Measurements from ENCODE around the gene RPL3.

The RPL3 gene

DNA sequence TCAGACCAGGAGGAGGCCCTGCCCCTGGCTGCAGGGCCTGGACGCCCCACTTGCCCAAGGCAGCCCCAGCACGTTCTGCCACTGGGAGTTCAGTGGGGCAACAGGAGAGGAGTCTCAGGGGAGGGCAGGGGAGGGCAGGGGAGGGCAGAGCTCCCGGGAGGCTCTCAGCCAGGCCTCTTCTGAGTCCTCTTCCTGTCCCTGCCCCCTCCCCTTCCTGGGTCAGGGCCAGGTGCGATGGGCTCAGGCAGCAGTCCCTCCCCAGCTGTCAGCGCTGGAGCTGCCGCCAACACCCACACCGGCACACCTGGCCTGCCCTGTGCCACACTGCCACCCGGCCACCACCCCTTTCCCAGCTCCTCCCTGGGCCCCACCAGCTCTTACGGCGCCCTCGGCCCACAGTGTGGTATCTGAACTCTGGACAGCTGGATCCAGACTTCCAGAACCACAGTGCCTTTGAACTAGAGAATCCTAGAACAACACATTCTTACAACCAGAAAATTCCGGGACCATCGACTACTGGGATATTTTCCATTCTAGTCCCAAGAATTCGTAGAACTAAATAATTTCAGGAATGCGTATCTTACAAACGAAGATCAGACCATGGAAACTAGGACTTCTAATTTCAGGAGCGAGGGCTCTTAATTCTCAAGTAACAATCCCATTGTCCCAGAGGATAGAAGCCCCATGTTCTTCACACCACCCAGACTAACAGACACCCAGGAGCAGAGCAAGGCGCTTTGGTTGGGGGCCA, 21.8 kb downstream of the RPL3 start:
- no peak for DNase-seq

DNA sequence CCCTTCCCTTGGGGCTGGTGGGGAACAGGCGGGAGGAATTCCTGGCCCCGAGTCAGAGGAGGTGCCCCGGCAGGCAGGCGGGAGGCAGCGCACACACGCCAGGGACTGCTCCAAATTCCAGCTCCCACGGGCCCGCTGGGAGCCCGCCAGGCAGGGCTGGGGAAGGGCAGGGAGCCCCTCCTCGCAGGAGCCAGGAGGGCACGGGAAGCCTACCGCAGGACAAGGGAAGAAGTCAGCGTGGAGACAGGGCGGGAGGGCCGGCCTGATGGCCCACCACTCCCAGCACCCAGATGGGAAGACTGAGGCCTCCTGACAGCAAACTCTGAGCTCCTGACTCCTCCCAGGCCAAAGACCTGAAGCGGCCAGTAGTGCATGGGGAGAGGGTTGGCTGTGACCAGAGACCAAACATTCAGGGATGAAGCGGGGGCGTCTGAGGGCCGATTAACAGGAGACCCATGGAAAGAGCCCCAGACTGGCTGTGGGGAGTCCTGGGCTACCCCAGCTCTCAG, 22.4 kb downstream of the RPL3 start:
- no peak for DNase-seq

DNA sequence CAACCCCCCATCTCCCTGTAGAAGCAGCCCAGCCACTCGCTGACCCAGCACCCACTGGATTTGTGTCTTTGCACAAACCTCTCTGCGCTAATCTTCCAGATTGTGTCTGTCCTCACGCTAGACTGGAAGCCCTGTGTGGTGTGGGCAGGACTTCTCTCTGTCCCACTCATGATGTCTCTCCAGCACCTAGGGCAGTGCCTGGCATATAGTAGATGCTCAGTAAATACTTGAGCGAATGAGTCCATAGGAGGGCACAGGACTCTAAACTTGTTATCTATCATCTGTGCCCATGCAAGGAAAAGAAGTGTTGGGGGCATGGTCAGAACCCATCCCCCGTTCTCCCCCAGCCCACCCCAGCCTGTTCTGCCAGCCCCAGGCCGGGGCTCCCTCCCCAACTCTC, 22.9 kb downstream of the RPL3 start:
- DNase-seq = no peak

DNA sequence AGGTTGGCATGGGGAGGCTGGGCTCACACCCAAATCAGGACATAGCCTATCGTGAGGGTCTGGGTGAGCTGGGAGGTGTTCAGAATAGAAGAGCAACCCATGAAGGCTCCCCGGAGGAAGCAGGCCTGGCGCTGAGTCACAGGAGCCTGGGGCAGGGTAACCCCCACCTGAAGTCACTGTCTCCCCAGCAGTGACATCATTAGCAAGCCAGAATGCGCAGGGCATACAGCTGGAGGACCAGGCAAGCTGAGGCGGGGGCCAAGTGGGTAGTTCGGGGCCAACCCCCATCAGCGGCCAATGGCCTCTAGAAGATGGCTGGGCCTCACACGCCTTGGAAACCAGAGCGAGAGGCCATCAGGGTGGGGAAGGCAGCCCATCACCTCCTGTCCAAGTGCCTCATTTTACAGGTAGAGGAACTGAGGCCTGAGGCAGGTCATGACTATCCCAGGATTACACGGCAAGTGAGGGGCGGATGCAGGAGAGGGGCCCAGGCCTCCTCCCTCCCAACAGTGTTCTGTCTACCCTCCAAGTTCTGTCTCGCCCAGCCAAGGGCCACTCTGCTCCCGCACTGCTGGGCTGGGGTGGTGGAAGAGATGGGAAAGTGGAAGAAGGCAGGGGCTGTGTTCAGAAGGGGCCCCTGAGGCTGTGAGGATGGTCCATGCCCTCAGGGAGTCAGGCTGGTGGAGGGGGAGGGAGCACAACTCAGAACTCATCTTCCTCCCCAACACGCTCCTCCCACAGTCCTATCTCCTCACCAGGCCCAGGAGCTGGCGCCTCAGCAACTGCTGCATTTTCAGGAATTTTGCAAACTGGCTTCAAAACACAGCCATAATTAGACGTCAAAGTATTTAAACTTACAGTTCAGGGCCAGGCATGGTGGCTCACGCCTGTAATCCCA, 24.6 kb downstream of the RPL3 start:
- no peak for DNase-seq

DNA sequence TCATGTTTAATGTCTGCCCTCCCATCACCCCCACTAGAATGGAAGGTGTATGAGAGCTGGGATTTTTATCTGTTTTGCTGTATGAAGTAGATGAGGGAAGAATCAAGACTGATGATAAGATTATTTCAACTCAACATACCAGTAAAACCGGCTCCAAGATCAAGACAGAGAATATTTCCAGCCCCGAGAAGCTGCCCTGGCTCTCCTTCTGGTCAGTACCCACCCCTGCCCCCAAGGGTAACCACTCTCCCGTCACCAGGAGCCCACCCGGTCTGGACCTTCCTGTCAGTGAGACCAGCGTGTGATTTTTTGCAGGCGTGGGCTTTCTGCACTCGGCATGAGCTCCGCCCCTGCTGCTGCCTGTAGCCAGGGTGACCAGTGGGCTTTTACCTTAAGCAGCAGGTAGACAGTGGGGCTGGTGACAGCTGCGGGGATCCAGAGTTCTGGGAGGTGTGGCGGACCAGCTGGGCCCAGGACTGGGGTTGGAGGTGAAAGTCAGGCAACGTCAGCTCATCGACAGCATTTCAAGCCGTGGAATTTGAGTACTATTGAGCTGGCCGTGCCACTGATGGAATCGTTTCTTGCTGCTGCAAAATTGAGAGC, 25.6 kb downstream of the RPL3 start:
- DNase-seq = no peak

DNA sequence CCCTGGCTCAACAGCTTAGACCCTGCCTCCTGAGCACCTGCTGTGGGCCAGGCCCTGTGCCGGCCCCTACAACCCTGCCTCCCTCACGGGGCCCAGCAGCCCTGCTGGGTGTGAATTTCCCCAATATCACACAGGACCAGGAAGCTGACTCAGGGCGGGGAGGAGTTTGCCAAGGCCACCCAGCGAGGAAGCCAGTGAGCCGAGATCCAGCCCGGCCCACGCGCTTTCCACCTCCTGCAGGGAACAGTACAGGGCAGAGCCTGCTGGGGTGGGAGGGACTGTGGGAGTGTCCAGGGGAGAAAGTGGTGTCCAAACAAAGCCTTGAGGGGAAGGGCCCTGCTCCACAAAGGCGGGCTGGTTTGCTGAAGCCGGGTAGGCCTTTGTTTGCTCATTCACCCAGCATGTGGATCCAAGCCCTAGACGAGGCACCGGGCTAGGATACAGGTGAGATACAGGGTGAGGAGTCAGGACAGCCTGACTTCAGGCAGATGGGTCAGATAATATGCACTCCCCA, 26.8 kb downstream of the RPL3 start:
- no peak for DNase-seq

DNA sequence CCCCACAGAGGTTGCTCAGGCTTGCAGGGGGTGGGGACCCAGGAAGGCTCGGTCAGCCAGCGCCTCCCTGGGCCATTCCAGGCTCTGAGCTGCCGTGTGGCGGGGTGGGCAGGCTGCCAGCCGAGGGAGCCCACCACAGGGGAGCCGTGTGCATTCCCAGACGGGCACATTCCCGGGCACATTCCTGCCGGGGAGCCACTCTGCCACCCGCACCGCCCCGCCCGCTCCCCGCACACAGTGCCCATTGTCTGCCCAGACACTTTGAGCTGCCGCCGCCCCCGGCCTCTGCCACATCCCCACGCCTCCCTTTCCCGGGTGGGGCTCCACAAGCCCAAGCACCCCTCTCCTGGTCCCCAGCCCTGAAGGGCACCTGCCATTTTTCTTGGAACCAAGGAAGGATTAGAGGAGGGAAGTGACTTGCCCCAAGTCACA, 27.4 kb downstream of the RPL3 start:
- no peak for DNase-seq

DNA sequence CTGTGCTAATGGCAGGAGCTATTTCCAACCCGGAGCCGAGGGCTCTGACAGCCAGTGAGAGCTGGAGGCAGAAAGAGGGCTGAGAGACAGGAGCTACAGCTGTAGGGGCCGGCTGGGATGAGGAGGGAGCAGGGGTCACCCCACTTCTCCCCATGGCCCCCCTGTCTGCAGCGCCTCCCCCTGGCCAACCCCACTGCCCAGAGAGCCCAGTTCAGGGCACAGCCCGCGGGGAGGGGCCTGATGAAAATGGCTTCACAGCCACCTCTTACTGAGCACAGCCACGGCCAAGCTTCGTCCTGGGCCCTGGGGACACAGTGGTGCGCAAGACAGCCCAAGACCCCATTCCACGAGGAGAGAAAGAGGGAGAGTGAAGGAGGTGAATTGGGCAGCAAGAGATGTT, 27.9 kb downstream of the RPL3 start:
- DNase-seq = no peak

DNA sequence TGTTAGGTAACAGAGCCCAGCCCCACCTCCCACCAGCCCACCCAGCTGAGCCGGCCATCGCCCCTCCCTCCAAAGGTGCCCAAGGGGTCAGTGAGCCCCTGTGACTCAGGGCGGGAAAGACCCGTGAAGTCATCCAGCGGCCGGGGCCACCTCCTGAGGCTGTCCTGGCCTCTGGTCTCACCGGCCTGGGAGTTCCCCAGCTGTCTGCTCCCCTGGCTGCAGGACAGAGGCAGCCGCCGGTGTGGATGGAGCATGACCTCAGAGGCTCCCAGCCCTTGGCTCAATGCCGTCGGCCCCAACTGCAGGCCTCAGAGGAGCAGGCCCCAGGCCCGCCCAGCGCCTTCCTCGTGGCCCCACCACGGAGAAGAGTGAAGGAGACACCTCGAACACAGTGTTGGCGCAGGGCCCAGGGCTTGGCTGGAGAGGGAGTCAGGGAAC, 28.7 kb downstream of the RPL3 start:
- DNase-seq = no peak

DNA sequence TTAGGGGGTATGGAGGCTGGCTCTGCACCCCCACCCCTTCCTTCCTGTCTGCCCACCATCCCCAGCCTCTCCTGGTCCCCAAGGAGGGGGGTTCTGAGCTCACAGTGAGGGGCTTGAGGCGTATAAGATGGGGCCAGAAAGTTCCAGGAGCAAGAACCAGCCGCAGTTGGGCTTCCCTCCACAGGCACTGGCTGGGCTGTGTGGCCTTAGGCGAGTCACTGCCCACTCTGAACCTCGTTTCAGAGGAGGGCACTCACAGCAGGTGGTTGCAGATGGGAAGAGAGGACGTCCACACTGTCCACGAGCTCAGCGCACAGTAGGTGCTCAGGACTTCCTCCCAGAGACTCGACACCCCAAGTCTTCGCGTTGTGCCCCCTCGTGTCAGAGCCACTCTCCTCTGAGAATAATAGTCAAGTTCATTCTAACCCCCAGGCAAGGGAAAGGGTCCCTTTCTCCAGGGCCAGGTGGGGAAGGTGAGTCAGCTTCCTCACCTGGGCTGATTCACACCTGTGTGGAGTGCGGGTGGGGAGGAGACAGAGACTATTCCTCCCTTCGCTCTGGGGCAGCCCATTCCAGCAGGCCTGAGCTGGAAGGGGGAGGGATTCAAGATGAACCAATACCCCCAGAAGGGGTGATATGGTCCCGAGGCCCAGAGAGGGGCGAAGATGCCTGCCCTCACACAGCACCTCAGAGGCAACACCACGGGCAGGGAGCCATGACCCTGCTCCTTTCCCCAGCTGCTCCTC, 29.3 kb downstream of the RPL3 start:
- no peak for DNase-seq

DNA sequence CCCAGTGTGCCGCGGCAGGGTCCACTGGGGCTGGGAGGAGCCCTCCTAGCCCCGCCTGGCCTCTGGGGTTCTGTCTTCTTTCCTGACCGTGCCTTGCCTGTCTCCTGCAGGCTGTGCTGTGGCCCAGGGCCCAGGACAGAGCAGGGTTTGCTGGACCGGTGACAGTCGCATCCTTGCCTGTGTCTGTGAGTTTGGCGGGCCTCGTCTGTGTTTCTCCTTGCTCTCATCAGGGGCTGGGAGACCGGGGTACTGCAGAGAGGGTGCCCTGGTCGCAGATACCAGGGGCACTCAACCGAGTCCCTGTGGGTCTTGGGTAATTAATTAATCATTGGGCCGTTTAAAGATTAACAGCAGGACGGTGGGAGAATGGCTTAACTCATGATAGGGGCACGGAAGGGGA, 29.9 kb downstream of the RPL3 start:
- DNase-seq = no peak

DNA sequence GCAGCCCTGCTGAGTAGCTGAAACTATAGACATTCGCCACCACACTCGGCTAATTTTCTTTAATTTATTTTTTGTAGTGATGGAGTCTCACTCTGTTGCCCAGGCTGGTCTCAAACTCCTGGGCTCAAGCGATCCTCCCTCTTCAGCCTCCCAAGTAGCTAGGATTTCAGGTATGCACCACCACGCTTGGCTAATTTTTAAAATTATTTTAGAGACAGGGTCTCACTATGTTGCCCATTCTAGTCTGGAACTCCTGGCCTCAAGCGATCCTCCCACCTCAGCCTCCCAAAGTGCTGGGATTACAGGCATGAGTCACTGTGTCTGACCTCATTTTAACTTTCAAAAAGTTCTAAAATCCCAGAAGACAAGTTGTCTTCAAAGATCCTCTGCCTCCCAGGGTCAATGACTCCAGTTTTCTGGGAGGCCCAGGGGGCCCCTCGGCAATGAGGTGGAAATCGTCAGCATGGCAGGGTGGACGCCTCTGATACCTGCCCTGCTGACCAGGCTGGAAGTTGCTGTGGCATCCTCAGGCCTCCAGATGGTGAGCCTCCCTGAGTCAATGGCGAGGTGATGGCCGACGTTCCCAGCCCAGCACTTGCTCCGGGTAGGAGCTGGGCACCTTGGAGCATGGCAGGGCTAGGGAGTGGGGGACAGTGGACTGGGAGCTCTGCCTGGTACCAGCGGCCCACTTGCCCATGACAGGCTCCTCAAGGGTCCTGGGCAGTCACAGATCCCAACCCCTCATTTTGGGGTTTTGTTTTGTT, 31.1 kb downstream of the RPL3 start:
- DNase-seq = no peak

DNA sequence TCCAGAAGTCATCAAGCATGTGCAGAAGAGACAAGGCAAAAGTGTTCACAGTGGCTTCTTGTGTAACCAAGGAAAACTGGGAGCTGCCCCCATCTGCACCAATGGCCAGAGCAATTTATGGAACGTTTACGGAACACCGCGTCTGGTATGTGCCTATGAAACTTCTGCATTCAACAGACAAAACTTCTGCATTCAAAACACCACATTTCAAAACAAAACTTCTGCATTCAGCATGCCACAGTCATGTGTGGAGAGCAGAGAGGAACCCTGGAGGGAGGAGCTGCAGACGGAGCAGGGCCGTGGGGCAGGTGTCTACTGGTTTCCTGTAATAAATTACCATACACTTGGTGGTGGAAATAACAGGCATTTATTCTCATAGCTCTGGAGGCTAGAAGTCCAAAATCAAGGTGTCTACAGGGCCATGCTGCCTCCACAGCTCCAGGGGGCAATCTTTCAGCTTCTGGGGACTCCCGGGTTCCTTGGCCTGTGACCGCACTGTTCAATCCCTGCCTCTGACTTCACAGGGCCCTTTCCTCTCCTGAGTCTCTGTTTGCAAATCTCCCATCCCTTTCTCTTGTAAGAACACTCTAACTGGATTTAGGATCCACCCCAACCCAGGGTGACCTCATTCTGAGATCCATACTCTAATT, 32.2 kb downstream of the RPL3 start:
- DNase-seq = no peak

DNA sequence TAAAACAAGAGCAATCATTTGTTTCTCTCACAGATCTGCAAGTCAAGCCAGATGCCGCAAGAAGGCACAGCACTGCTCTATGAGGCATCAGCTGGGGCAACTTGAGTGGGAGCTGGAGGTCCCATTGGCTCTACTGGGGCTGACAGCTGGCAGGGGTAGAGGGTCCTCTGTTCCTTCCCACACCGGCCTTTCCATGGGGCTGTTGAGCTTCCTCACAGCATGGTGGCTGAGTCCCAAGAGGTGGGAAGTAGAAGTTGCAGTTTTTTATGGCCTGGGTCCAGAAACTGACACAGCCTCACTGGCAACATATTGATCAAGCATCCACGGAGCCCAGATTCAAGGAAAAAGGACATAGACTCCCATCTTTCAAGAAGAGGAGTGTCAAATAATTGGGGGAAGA, 34.4 kb downstream of the RPL3 start:
- no peak for DNase-seq

DNA sequence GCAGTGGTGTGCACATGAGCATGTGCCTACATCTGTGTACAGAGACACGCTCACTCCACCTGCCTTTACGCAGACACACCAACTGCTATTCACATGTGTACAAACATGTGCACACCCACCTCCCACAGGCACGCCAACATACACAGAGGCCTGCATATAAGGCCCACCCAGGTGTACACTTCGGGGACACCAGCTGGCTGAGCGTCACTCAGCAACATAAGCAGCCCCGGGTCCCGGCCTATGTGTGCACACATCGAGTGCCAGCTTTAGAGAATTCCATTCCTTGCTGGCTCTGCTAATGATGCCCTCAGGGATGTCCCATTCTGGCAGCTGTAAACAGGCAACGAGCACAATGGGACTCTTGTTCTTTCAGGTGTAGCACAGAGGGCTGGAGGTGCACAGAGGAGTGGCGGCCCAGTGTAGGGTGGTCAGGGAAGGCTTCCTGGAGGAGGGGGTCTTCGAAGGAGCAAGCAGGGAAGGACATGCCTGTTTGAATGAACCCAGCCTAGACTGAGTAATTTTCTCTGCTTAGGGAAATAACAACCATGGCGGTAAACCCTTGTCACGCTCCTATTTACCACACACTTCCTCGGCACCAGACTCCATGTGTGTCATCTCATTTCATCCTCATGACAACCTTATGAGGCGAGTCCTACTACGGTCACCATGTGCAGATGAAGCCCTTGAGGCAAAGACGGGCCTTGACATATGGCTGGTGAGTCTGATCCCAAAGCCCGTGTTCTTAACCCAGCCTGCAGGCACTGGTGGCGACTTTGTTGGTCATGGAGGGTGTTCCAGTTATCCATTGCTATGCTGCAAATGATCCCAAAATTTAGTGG, 35.1 kb downstream of the RPL3 start:
- DNase-seq = no peak

DNA sequence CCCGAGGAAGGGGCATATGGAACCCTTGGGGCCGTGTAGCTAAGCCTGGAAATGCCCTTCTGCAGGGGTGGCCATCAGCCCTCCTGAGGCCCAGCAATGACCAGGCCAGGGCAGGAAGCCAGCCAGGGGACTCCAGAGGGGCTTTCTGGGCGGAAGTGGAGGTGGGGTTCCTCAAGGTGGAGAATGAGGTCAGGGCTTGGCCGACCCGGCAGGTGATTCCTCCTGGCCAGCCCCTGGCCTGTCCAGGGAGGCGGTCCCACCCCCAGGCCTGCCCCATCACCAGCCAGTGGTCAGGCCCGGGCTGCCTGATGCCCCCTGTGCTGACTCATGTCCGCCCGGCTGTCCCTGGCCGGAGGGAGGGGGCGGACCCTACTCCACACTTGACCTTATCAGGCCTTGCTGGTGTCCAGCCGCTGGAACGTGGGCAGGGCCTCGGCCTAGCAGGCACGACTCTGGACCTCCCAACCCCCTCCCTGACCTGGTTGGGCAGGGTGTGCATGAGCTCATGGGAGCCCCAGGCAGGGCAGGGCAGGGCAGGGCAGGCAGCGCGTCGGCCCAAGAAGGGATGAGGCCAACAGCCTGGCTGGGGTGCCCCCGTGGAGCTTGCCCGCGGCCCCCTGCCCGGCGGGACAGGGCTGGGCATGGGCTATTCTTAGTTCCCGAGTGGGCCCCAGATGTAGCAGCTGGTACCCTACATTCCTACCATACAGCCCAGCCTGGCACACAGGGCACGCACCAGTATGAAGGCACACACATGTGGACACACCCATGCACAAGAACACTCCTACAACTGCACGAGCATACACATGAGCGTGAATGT, 35.9 kb downstream of the RPL3 start:
- DNase-seq = no peak

DNA sequence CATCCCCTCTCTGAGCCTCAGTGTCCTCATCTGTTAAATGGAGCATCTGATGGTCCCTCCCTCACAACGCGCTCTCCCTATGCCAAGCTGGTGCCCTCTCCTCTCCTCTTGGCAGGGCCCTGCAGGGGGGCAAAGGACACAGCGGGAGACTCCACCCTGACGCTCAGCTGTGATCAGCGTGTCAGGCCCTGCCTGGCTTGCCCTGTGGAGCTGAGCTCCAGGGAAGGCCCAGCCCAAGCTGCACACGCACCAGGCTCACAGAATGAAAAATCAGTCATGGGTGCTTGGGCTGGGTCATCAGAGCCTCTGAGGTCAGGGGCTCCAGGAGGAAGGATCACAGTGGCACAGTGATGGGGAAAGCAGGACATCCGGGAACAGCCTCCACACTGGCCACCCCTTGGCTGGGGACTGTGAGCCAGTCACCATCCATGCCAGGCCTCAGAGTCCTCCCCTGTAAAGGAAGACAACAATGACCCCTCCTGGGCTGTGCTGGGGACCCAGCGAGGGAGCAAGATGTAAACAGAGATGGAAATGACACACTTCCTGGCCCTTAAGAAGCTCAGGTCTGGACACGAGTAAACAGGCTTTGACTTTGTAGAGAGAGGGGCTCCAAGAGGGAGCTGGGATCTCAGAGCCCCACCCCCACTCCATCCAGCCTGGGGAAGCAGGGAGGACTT, 36.6 kb downstream of the RPL3 start:
- DNase-seq = no peak

DNA sequence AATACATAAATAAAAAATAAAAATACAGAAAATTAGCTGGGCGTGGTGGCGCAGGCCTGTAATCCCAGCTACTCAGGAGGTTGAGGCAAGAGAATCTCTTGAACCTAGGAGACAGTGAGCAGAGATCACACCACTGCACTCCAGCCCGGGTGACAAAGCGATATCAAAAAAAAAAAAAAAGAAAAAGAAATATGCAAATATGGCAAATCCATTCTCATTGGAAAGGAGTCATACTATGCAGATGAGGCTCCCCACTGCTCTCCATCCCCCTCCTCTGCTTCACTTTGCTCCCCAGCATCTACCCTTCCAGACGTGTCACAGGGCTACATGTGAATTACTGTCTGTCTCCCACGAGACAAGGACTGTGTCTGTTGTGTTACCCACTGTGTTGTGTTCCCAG, 38.3 kb downstream of the RPL3 start:
- DNase-seq = no peak

DNA sequence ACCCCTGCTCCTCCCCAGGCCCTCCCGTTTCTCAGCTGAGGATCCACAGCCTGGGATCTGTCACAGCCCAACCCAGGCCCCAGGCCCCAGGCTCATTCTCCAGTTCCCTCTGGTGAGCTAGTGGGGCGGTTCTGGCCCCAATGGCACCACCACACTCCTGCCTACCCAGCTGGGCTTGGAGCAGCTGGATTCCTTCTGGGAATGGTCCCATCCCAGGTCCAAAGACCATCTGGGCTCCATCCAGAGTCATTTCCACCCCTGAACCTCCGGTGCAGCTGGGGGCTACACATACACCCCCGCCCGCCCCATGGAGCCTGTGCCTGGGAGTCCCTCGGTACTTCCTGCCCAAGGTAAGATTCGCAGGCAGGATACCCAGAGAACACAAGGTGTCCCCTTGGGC, 39.2 kb downstream of the RPL3 start:
- no peak for DNase-seq
